H9 (cell line): ENCODE data around the gene DLST. TPM values are rescaled to one million over a fixed set of nuclear protein-coding genes. Genes with fewer than 3 reads are reported as not detected.

Experiments
- DNase-seq: peaks from one replicate; pipeline ENCODE4 v3.0.0-alpha.2; 2017
- H2AFZ ChIP-seq: one replicate; pipeline ENCODE4 v1.6.1; 2013; ENCODE audit warnings: mild to moderate bottlenecking, low read length, control low read depth, moderate library complexity
- H2AK5ac ChIP-seq: 2 replicates; pipeline ENCODE4 v1.6.1; 2013; ENCODE audit warnings: low read length, control low read depth, mixed read lengths; ENCODE audit not compliant: insufficient read length
- H2BK120ac ChIP-seq: one replicate; pipeline ENCODE4 v1.6.1; 2013; ENCODE audit warnings: low read depth, mild to moderate bottlenecking, low read length, control low read depth, inconsistent platforms; ENCODE audit not compliant: poor library complexity, severe bottlenecking
- H2BK12ac ChIP-seq: 2 replicates; pipeline ENCODE4 v1.6.1; 2013; ENCODE audit warnings: low read length, control low read depth, mixed read lengths, low read depth; ENCODE audit not compliant: insufficient read length
- H2BK15ac ChIP-seq: 2 replicates; pipeline ENCODE4 v1.6.1; 2013; ENCODE audit warnings: low read depth, low read length, control low read depth
- H2BK20ac ChIP-seq: one replicate; pipeline ENCODE4 v1.6.1; 2013; ENCODE audit warnings: low read depth, mild to moderate bottlenecking, low read length, control low read depth, inconsistent platforms; ENCODE audit not compliant: poor library complexity, severe bottlenecking
- H2BK5ac ChIP-seq: 2 replicates; pipeline ENCODE4 v1.6.1; 2013; ENCODE audit warnings: low read length, control low read depth, mixed read lengths; ENCODE audit not compliant: insufficient read length
- H3K14ac ChIP-seq: 2 replicates; pipeline ENCODE4 v1.6.1; 2013; ENCODE audit warnings: low read length, control low read depth; ENCODE audit not compliant: insufficient read depth
- H3K18ac ChIP-seq: 2 replicates; pipeline ENCODE4 v1.6.1; 2013; ENCODE audit warnings: low read depth, mild to moderate bottlenecking, mixed read lengths, low read length, control low read depth; ENCODE audit not compliant: insufficient read length
- H3K23ac ChIP-seq: 2 replicates; pipeline ENCODE4 v1.6.1; 2013; ENCODE audit warnings: low read length, control low read depth, mixed read lengths, low read depth; ENCODE audit not compliant: insufficient read length
- H3K23me2 ChIP-seq: 2 replicates; pipeline ENCODE4 v1.6.1; 2013; ENCODE audit warnings: low read depth, mild to moderate bottlenecking, mixed read lengths, low read length, control low read depth; ENCODE audit not compliant: insufficient read length, poor library complexity, severe bottlenecking
- H3K27ac ChIP-seq: 2 replicates; pipeline ENCODE4 v1.5.1; 2013; ENCODE audit warnings: low read length, control low read depth, mixed read lengths, low read depth; ENCODE audit not compliant: insufficient read length
- H3K27me3 ChIP-seq: 2 replicates; pipeline ENCODE4 v1.6.1; 2013; ENCODE audit warnings: low read length, control low read depth, inconsistent platforms; ENCODE audit not compliant: insufficient read depth
- H3K4ac ChIP-seq: 2 replicates; pipeline ENCODE4 v1.6.1; 2013; ENCODE audit warnings: low read depth, mild to moderate bottlenecking, control low read depth, inconsistent platforms, low read length, moderate library complexity
- H3K4me1 ChIP-seq: 2 replicates; pipeline ENCODE4 v1.6.1; 2013; ENCODE audit warnings: low read length, control low read depth, inconsistent platforms; ENCODE audit not compliant: insufficient read depth
- H3K4me2 ChIP-seq: 2 replicates; pipeline ENCODE4 v1.6.1; 2013; ENCODE audit warnings: low read length, control low read depth, mixed read lengths; ENCODE audit not compliant: insufficient read length, insufficient read depth
- H3K56ac ChIP-seq: 2 replicates; pipeline ENCODE4 v1.6.1; 2013; ENCODE audit warnings: low read depth, mild to moderate bottlenecking, mixed read lengths, low read length, control low read depth; ENCODE audit not compliant: insufficient read length
- H3K79me1 ChIP-seq: 2 replicates; pipeline ENCODE4 v1.6.1; 2013; ENCODE audit warnings: low read depth, mild to moderate bottlenecking, moderate library complexity, low read length, control low read depth, inconsistent platforms; ENCODE audit not compliant: insufficient read depth, poor library complexity, severe bottlenecking
- H3K79me2 ChIP-seq: 2 replicates; pipeline ENCODE4 v1.6.1; 2013; ENCODE audit warnings: low read length, control low read depth, inconsistent platforms; ENCODE audit not compliant: insufficient read depth
- H3K9ac ChIP-seq: 2 replicates; pipeline ENCODE4 v1.6.1; 2013; ENCODE audit warnings: low read length, control low read depth, mixed read lengths; ENCODE audit not compliant: insufficient read length; ENCODE audit errors: extremely low read depth
- H3K9me3 ChIP-seq: one replicate; pipeline ENCODE4 v1.6.1; 2013; ENCODE audit warnings: low read depth, low read length, inconsistent platforms; ENCODE audit not compliant: control insufficient read depth
- H3T11ph ChIP-seq: one replicate; pipeline ENCODE4 v1.6.1; 2013; ENCODE audit warnings: mild to moderate bottlenecking, low read length, control low read depth, inconsistent platforms
- H4K20me1 ChIP-seq: one replicate; pipeline ENCODE4 v1.6.1; 2013; ENCODE audit not compliant: control insufficient read depth, insufficient read length, insufficient read depth
- H4K5ac ChIP-seq: 2 replicates; pipeline ENCODE4 v1.6.1; 2013; ENCODE audit warnings: low read depth, mild to moderate bottlenecking, mixed read lengths, low read length, control low read depth; ENCODE audit not compliant: insufficient read length
- H4K8ac ChIP-seq: replicated peaks from 2 replicates; pipeline ENCODE4 v1.6.1; 2013; ENCODE audit warnings: low read length, control low read depth, mixed read lengths, low read depth; ENCODE audit not compliant: insufficient read length
- H4K91ac ChIP-seq: 2 replicates; pipeline ENCODE4 v1.6.1; 2013; ENCODE audit warnings: low read depth, mild to moderate bottlenecking, moderate library complexity, mixed read lengths, low read length, control low read depth; ENCODE audit not compliant: insufficient read length
- H3K27ac Mint-ChIP-seq, 3 experiments: 2 replicates in 2 of 3; 3 replicates in 1 of 3; pipeline ENCODE4 v1.8.0; 2020 to 2021; ENCODE audit warnings: mixed read lengths in 3 of 3, mild to moderate bottlenecking in 1 of 3, moderate library complexity in 1 of 3
- H3K27me3 Mint-ChIP-seq: 2 replicates; pipeline ENCODE4 v1.8.0; 2021; ENCODE audit warnings: low read depth, mild to moderate bottlenecking, moderate library complexity, mixed read lengths
- H3K36me3 Mint-ChIP-seq, 3 experiments: 2 replicates in 2 of 3; 3 replicates in 1 of 3; pipeline ENCODE4 v1.8.0; 2020 to 2021; ENCODE audit warnings: low read depth in 3 of 3, mixed read lengths in 3 of 3; ENCODE audit not compliant: insufficient read depth in 1 of 3
- H3K4me1 Mint-ChIP-seq, 2 experiments: 2 replicates each; pipeline ENCODE4 v1.8.0; 2020; ENCODE audit warnings: mixed read lengths in 2 of 2
- H3K4me3 Mint-ChIP-seq, 2 experiments: 2 replicates in 1 of 2; 3 replicates in 1 of 2; pipeline ENCODE4 v1.8.0; 2020 to 2021; ENCODE audit warnings: mild to moderate bottlenecking in 2 of 2, mixed read lengths in 2 of 2, moderate library complexity in 1 of 2
- H3K9me3 Mint-ChIP-seq, 2 experiments: 2 replicates in 1 of 2; 3 replicates in 1 of 2; pipeline ENCODE4 v1.8.0; 2020; ENCODE audit warnings: mild to moderate bottlenecking in 2 of 2, mixed read lengths in 2 of 2, moderate library complexity in 1 of 2
- WGBS: extraction: QIAGEN DNeasy Blood & Tissue Kit; methylation state at CpG from one replicate; pipeline ENCODE4 v1.1.7; 2013; ENCODE audit warnings: missing lambda C conversion rate, low lambda C conversion rate, mixed read lengths; ENCODE audit not compliant: insufficient read length; ENCODE audit errors: extremely low coverage; 5-methylcytosine and 5-hydroxymethylcytosine counted together
- total RNA-seq: library from RNA; stranded (reverse); gene quantifications from 2 replicates; pipeline ENCODE4 v1.2.1, GENCODE V29; 2021
- TF ChIP-seq, protein P1 (sequence below): fragments of 200-600 bp; sonication (generic); conservative IDR thresholded peaks from 3 replicates; pipeline ENCODE4 v1.8.0; 2021; ENCODE audit warnings: antibody characterized with exemption, mild to moderate bottlenecking

The DLST gene
- total RNA-seq, 1 experiment from 2014 or later = 116 TPM

DNA sequence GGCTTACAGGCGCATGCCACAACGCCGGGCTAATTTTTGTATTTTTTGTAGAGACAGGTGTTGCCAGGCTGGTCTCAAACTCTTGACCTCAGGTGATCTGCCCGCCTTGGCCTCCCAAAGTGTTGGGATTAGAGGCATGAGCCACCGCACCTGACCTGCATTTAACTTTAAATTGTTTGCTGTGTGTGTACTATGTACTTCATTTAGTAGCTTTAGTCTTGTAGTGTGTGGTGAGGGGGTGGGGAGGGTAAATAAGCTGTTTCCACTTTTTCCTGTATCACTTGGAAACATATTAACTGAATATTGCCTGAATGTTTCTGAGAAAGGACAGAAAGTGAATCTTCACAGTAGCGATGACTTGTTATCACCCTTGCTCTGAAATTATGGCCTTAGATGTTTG, 8.5 kb downstream of the DLST start:
- DNase-seq = no peak

More for the DNA sequence above, 8.5 kb downstream of the DLST start:
- H3K4me1 ChIP-seq = peaks cover 5% of the 10 kb centered on the region
- no peak overlapping the region for H3K18ac ChIP-seq
- TF ChIP-seq, protein P1, sequence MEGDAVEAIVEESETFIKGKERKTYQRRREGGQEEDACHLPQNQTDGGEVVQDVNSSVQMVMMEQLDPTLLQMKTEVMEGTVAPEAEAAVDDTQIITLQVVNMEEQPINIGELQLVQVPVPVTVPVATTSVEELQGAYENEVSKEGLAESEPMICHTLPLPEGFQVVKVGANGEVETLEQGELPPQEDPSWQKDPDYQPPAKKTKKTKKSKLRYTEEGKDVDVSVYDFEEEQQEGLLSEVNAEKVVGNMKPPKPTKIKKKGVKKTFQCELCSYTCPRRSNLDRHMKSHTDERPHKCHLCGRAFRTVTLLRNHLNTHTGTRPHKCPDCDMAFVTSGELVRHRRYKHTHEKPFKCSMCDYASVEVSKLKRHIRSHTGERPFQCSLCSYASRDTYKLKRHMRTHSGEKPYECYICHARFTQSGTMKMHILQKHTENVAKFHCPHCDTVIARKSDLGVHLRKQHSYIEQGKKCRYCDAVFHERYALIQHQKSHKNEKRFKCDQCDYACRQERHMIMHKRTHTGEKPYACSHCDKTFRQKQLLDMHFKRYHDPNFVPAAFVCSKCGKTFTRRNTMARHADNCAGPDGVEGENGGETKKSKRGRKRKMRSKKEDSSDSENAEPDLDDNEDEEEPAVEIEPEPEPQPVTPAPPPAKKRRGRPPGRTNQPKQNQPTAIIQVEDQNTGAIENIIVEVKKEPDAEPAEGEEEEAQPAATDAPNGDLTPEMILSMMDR = no peak
- no peak overlapping the region for H4K91ac ChIP-seq
- no peak overlapping the region for H4K5ac ChIP-seq
- no peak overlapping the region for H2BK120ac ChIP-seq
- no peaks in the 10 kb centered on the region for H4K20me1 ChIP-seq
- H2BK20ac ChIP-seq = no peak overlapping the region
- Mint-ChIP-seq H3K27ac (peak overlapping the region in 1 of 3 experiments; percentile 70; a peak in 2 of 7 replicates), H3K4me1 (peaks cover 28 to 31% of the 10 kb centered on the region in 2 experiments), H3K4me3 (no peak overlapping the region), H3K36me3 (peaks cover 44 to 70% (median 67%) of the 10 kb centered on the region in 3 experiments), H3K9me3 (no peaks in the 10 kb centered on the region; a peak in 1 of 5 replicates), H3K27me3 (no peaks in the 10 kb centered on the region)
- no peak overlapping the region for H3K27ac ChIP-seq
- H3K23ac ChIP-seq = no peak overlapping the region
- H3K56ac ChIP-seq = no peak overlapping the region
- no peak overlapping the region for H3K4me2 ChIP-seq
- no peak overlapping the region for H3K14ac ChIP-seq
- H4K8ac ChIP-seq = no peak overlapping the region
- H3K23me2 ChIP-seq = no peaks in the 10 kb centered on the region
- H3K79me1 ChIP-seq = peaks cover 10% of the 10 kb centered on the region
- no peak overlapping the region for H3T11ph ChIP-seq
- no peak overlapping the region for H2BK12ac ChIP-seq
- H2AFZ ChIP-seq = no peak overlapping the region
- H3K4ac ChIP-seq = no peak overlapping the region
- WGBS = no CpG with 5 or more reads among the region's 6 CpGs
- peaks cover 8% of the 10 kb centered on the region; the same call in 1 of the 2 replicates for H3K79me2 ChIP-seq
- H2AK5ac ChIP-seq = no peak overlapping the region
- no peak overlapping the region for H2BK5ac ChIP-seq
- no peaks in the 10 kb centered on the region for H3K27me3 ChIP-seq
- H3K9me3 ChIP-seq = no peaks in the 10 kb centered on the region
- H2BK15ac ChIP-seq = no peak overlapping the region
- H3K9ac ChIP-seq = no peak overlapping the region
